H1 (cell line): ENCODE data around the gene SRPK3. TPM values are rescaled to one million over a fixed set of nuclear protein-coding genes. Genes with fewer than 3 reads are reported as not detected.

Experiments
- BACH1 ChIP-seq: IDR thresholded peaks from 2 replicates; pipeline ENCODE4 v1.6.1; 2012; ENCODE audit warnings: low read length, improper control_type of control experiment
- BRCA1 ChIP-seq: IDR thresholded peaks from 2 replicates; pipeline ENCODE4 v1.6.1; 2012; ENCODE audit warnings: low read depth, low read length, improper control_type of control experiment
- SIX5 ChIP-seq: IDR thresholded peaks from 2 replicates; pipeline ENCODE4 v1.6.1; 2011; ENCODE audit warnings: mild to moderate bottlenecking, low read depth, low read length
- SP1 ChIP-seq: IDR thresholded peaks from 2 replicates; pipeline ENCODE4 v1.6.1; 2011; ENCODE audit warnings: low read depth, low read length
- polyA plus RNA-seq, 7 experiments: library from polyadenylated mRNA; depleted of rRNA in 3 of 7; stranded (reverse) in 5 of 7; unstranded in 2 of 7; fragments of >200 nt in 5 of 7; fragments of 200-250 nt in 2 of 7; gene quantifications; 1 replicate in 5 of 7; 2 replicates in 1 of 7; 4 replicates in 1 of 7; pipeline versions ENCODE4 v1.2.1 to v1.2.3, GENCODE V29; 2011 to 2013; ENCODE audit warnings: missing spikeins in 2 of 7, mixed read lengths in 2 of 7
- total RNA-seq: library from RNA; stranded (reverse); fragmentation: NEBNext Ultra II Directional; extraction: Animal tissue kit (Norgen Biotek cat#: 25700); gene quantifications from 2 replicates; pipeline ENCODE4 v1.2.1, GENCODE V29; 2021
- TF ChIP-seq, protein P1 (sequence below): IDR thresholded peaks from 2 replicates; pipeline ENCODE4 v1.6.1; 2012; ENCODE audit warnings: low read length, inconsistent platforms

The SRPK3 gene
- total and polyA plus RNA-seq, 2 of the 8 experiments (the other 6 are each of a cell fraction or from before 2014, with no cell fraction given): not detected

DNA sequence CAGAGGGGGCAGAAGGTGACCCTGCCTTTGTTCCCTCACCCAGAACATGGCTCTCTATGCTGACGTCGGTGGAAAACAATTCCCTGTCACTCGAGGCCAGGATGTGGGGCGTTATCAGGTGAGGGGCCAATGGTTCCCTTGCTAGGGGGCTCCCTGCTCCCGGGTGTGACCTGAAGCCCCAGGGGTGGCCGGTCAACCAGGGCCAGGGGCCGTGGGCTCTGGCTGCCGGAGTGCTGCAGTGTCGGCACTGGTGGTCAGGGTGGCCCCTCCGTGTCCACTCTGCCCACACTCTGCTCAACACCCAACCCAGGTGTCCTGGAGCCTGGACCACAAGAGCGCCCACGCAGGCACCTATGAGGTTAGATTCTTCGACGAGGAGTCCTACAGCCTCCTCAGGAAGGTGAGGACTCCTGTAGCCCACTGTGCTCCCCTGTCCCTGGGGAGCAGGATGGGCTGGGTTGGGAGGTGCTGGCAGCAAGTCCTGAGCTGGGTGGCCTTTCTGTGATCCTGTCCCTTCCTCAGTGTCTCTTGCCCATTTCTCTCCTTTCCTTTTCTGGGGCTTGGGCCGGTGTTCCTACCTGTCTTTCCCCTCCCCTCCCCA is 16.7 kb downstream of the SRPK3 start (continued):
- TF ChIP-seq, protein P1, sequence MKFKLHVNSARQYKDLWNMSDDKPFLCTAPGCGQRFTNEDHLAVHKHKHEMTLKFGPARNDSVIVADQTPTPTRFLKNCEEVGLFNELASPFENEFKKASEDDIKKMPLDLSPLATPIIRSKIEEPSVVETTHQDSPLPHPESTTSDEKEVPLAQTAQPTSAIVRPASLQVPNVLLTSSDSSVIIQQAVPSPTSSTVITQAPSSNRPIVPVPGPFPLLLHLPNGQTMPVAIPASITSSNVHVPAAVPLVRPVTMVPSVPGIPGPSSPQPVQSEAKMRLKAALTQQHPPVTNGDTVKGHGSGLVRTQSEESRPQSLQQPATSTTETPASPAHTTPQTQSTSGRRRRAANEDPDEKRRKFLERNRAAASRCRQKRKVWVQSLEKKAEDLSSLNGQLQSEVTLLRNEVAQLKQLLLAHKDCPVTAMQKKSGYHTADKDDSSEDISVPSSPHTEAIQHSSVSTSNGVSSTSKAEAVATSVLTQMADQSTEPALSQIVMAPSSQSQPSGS: no peak
- TF ChIP-seq BACH1 (no peak), SP1 (no peak), SIX5 (no peak), BRCA1 (no peak)
